GM12891 (cell line): Measurements from ENCODE around the gene SLC5A10.

Experiments used
- POLR2A ChIP-seq: IDR thresholded peaks from 2 replicates; pipeline ENCODE4 v1.6.1; 2011; ENCODE audit warnings: low read depth, low read length, control low read depth
- TAF1 ChIP-seq: IDR thresholded peaks from 2 replicates; pipeline ENCODE4 v1.6.1; 2011; ENCODE audit warnings: low read depth, low read length, control low read depth

DNA sequence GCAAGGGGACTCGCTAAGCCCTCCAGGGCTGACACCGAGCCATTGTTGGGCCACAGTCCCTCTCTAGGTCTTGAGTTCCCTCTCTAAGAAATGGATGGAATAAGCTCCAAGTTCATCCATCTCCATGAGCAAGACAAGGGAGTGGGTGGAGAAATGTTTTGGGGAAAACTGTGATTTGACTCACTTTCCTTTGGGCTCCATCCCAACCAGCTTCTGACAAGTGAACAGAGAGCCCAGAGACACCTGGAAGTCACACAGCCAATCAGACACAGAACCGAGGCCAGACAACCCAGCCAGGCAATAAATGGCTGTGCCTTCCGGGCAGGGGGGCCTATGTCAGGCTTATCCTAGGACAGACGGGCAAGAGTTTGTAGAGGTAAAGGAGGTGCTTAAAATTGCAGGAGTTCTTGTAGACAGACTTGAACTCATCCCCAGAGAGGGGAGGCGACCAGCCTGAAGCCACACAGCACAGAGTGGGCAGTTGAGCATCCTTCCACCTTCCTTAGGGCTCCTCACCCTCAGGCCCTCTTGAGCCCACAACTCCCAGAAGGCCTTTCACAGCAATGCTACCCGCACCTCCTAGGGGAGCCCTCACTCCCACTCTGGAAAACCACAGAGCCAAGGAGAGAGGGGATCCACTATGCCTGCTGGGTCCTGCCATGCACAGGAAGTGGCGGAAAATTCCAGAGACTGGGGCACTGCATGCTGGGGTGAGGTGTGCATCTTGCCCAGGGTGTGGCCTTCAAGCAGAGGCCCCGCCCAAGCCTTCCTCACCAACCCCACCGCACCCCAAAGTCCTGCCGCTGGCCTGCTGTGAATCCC is 62.1 kb downstream of the SLC5A10 start:
- TF ChIP-seq POLR2A (no peak), TAF1 (no peak)
